GM18499 (cell line): ENCODE data around the gene PCDH7.

Source experiments
- ATAC-seq: cut with Tn5 transposase; IDR thresholded peaks from one replicate; pipeline ENCODE4 v1.9.1; 2021; ENCODE audit warnings: moderate number of reproducible peaks; ENCODE audit not compliant: insufficient read depth, unreplicated experiment

PCDH7 gene

GRCh38 chr4:30720021-30720660 is at the start of gene PCDH7:
PCDH7 (plus strand) TSS chr4:30720369; CDS start chr4:30721423, 1,054 bp downstream.
- no peak for ATAC-seq

- ATAC-seq: no peak
Measured at GRCh38 chr4:30671926-30672448, 48.2 kb upstream of the PCDH7 start.

- no peak for ATAC-seq
Measured at GRCh38 chr4:30696191-30696590, 24.0 kb upstream of the PCDH7 start.

GRCh38 chr4:30714408-30715031 is 5.6 kb upstream of the PCDH7 start:
- no peak for ATAC-seq

- no peak for ATAC-seq
Measured at GRCh38 chr4:30716158-30716557, 4.0 kb upstream of the PCDH7 start.

GRCh38 chr4:30716681-30717207 is 3.4 kb upstream of the PCDH7 start:
- ATAC-seq: no peak

GRCh38 chr4:30717208-30718020 is 2.8 kb upstream of the PCDH7 start:
- no peak for ATAC-seq

GRCh38 chr4:30718021-30718542 is 2.1 kb upstream of the PCDH7 start:
- ATAC-seq: no peak

- no peak for ATAC-seq
Measured at GRCh38 chr4:30718641-30719453, 1.3 kb upstream of the PCDH7 start.

- no peak for ATAC-seq
Measured at GRCh38 chr4:30719454-30720020, 632 bp upstream of the PCDH7 start.

GRCh38 chr4:30720661-30721184 is 554 bp downstream of the PCDH7 start:
- ATAC-seq: no peak

GRCh38 chr4:30721185-30722091 is 1.3 kb downstream of the PCDH7 start:
- no peak for ATAC-seq

GRCh38 chr4:30722092-30722358 is 1.9 kb downstream of the PCDH7 start:
- ATAC-seq: no peak

GRCh38 chr4:30722359-30723200 is 2.4 kb downstream of the PCDH7 start:
- no peak for ATAC-seq

GRCh38 chr4:30723201-30723955 is 3.2 kb downstream of the PCDH7 start:
- no peak for ATAC-seq

GRCh38 chr4:30724247-30724646 is 4.1 kb downstream of the PCDH7 start:
- no peak for ATAC-seq

GRCh38 chr4:30725562-30725961 is 5.4 kb downstream of the PCDH7 start:
- ATAC-seq: no peak
